Type B pancreatic cell (in vitro differentiated cells): ENCODE data around the gene FGD3. TPM values are rescaled to one million over a fixed set of nuclear protein-coding genes. Genes with fewer than 3 reads are reported as not detected.

Experiments
- DNase-seq: peaks from one replicate; pipeline ENCODE4 v3.0.0; 2021; ENCODE audit warnings: mixed read lengths; ENCODE audit not compliant: unreplicated experiment; ENCODE audit errors: extremely low spot score
- H3K27ac Mint-ChIP-seq: 2 replicates; pipeline ENCODE4 v1.8.0; 2021; ENCODE audit warnings: mild to moderate bottlenecking, mixed read lengths
- H3K27me3 Mint-ChIP-seq: 2 replicates; pipeline ENCODE4 v1.8.0; 2021; ENCODE audit warnings: mixed read lengths
- H3K36me3 Mint-ChIP-seq: 2 replicates; pipeline ENCODE4 v1.8.0; 2021; ENCODE audit warnings: mixed read lengths
- H3K4me1 Mint-ChIP-seq: one replicate; pipeline ENCODE4 v1.8.0; 2021; ENCODE audit warnings: mixed read lengths; ENCODE audit not compliant: unreplicated experiment
- H3K4me3 Mint-ChIP-seq: 2 replicates; pipeline ENCODE4 v1.8.0; 2021; ENCODE audit warnings: mild to moderate bottlenecking, mixed read lengths
- H3K9me3 Mint-ChIP-seq: 2 replicates; pipeline ENCODE4 v1.8.0; 2021; ENCODE audit warnings: mixed read lengths
- CTCF ChIP-seq: fragments of 200-600 bp; sonication (generic); conservative IDR thresholded peaks from 2 replicates; pipeline ENCODE4 v1.5.0; 2021; ENCODE audit warnings: antibody characterized with exemption, mild to moderate bottlenecking
- total RNA-seq: library from RNA; stranded (reverse); gene quantifications from 2 replicates; pipeline ENCODE4 v1.2.1, GENCODE V29; 2021; ENCODE audit warnings: low replicate concordance

Gene FGD3
- total RNA-seq, 1 donor from 2014 or later = 5.5 TPM

- Mint-ChIP-seq H3K27ac (no peak overlapping the region), H3K4me1 (peaks cover 14% of the 10 kb centered on the region), H3K36me3 (peaks cover 6% of the 10 kb centered on the region), H3K9me3 (no peaks in the 10 kb centered on the region), H3K27me3 (no peaks in the 10 kb centered on the region), H3K4me3 (no peak overlapping the region)
- no peak for DNase-seq
- TF ChIP-seq CTCF = no peak
Measured at GRCh38 chr9:93020771-93021670, 73.7 kb downstream of the FGD3 start.

GRCh38 chr9:93022066-93022465 is 74.7 kb downstream of the FGD3 start:
- no peak for DNase-seq
- no peak overlapping the region for H3K27ac Mint-ChIP-seq
- no peaks in the 10 kb centered on the region for H3K27me3 Mint-ChIP-seq
- no peak overlapping the region for H3K4me3 Mint-ChIP-seq
- peaks cover 6% of the 10 kb centered on the region for H3K36me3 Mint-ChIP-seq
- H3K9me3 Mint-ChIP-seq = no peaks in the 10 kb centered on the region
- H3K4me1 Mint-ChIP-seq = peaks cover 14% of the 10 kb centered on the region
- no peak for TF ChIP-seq CTCF

- peaks cover 6% of the 10 kb centered on the region for H3K36me3 Mint-ChIP-seq
- H3K4me3 Mint-ChIP-seq = no peak overlapping the region
- no peak overlapping the region for H3K27ac Mint-ChIP-seq
- H3K4me1 Mint-ChIP-seq = peaks cover 12% of the 10 kb centered on the region
- H3K9me3 Mint-ChIP-seq = no peaks in the 10 kb centered on the region
- no peak for DNase-seq
- no peaks in the 10 kb centered on the region for H3K27me3 Mint-ChIP-seq
- TF ChIP-seq CTCF = no peak
Measured at GRCh38 chr9:93022721-93023520, 75.6 kb downstream of the FGD3 start.

GRCh38 chr9:93023521-93023815 is 76.1 kb downstream of the FGD3 start:
- Mint-ChIP-seq H3K4me3 (no peak overlapping the region), H3K27me3 (no peaks in the 10 kb centered on the region), H3K27ac (no peak overlapping the region), H3K36me3 (peaks cover 6% of the 10 kb centered on the region), H3K9me3 (no peaks in the 10 kb centered on the region), H3K4me1 (peaks cover 6% of the 10 kb centered on the region)
- DNase-seq = no peak
- TF ChIP-seq CTCF = no peak

GRCh38 chr9:93024646-93024910 is 77.3 kb downstream of the FGD3 start:
- Mint-ChIP-seq H3K4me3 (no peak overlapping the region), H3K36me3 (no peaks in the 10 kb centered on the region), H3K9me3 (no peaks in the 10 kb centered on the region), H3K27me3 (no peaks in the 10 kb centered on the region), H3K27ac (no peak overlapping the region), H3K4me1 (peaks cover 1% of the 10 kb centered on the region)
- no peak for TF ChIP-seq CTCF
- no peak for DNase-seq
